Measurements from ENCODE around the gene ARSD. TPM values are rescaled to one million over a fixed set of nuclear protein-coding genes. Genes with fewer than 3 reads are reported as not detected.
"Not testable (repeated sequence)": the region's sequence is repeated elsewhere in the genome, so short reads cannot be mapped to it uniquely, and the experiment has no call there.

Gene ARSD
- polyA plus RNA-seq, 3 donors, result 19.2 to 28.6 (median 19.7) TPM

GRCh38 chrX:2901367-2902036 is 27.6 kb downstream of the ARSD start:
- Histone ChIP-seq H3K79me2 (ENCODE audit: insufficient read depth, low read length) (no peaks in the 10 kb centered on the region), H4K20me1 (ENCODE audit: insufficient read depth, low read length) (no peaks in the 10 kb centered on the region), H3K4me1 (ENCODE audit: control insufficient read depth in 1 of 2, insufficient read depth in 2 of 2, low read length in 2 of 2) (peaks cover 30 to 42% of the 10 kb centered on the region in 2 donors), H2AFZ (ENCODE audit: insufficient read depth, low read depth, low read length, poor library complexity, severe bottlenecking) (no peak overlapping the region), H3K9ac (ENCODE audit: insufficient read depth, low read length, poor library complexity, severe bottlenecking) (no peak overlapping the region), H3K27ac (ENCODE audit: low read depth in 1 of 2, low read length in 2 of 2) (peak overlapping the region in 1 of 2 donors; percentile 4), H3K9me3 (replicated peaks in 1 of 2; ENCODE audit: control insufficient read depth in 1 of 2, insufficient read depth in 1 of 2, low read length in 2 of 2) (peaks cover 14 to 18% of the 10 kb centered on the region in 2 donors), H3K27me3 (ENCODE audit: control insufficient read depth in 2 of 2, insufficient read depth in 2 of 2, low read length in 2 of 2) (no peaks in the 10 kb centered on the region), H3K36me3 (replicated peaks in 1 of 2; ENCODE audit: control insufficient read depth in 1 of 2, insufficient read depth in 2 of 2, low read length in 2 of 2) (no peaks in the 10 kb centered on the region), H3K4me2 (replicated peaks; ENCODE audit: extremely low read depth, low read length, poor library complexity, severe bottlenecking) (no peak overlapping the region), H3K4me3 (replicated peaks in 1 of 3; ENCODE audit: low read depth in 2 of 3, low read length in 3 of 3) (no peak overlapping the region)
- H3K4me3 Mint-ChIP-seq, result no peak overlapping the region
- intact Hi-C loops (cut with micrococcal nuclease), result no loop called here
- peaks cover 6 to 23% (median 19%) of the 10 kb centered on the region in 7 donors for H3K9me3 Mint-ChIP-seq
- peak; percentile 23 to 47 (median 23) for DNase-seq
- H3K36me3 Mint-ChIP-seq, result peaks cover 0 to 7% of the 10 kb centered on the region in 2 donors
- no peak for TF ChIP-seq CTCF (IDR thresholded peaks at IDR 0.05)
- 100% methylated on average over 1 of the region's 9 CpGs for WGBS (ENCODE audit: insufficient coverage)
- peaks cover 0 to 8% (median 2%) of the 10 kb centered on the region in 3 donors for H3K27me3 Mint-ChIP-seq (ENCODE audit: low read depth in 3 of 3)
- peaks cover 35% of the 10 kb centered on the region for H3K4me1 Mint-ChIP-seq
- peak overlapping the region; percentile 38 to 73 (median 66) for H3K27ac Mint-ChIP-seq

- Mint-ChIP-seq H3K9me3 (peaks cover 3 to 13% (median 10%) of the 10 kb centered on the region in 7 donors), H3K4me1 (peaks cover 44% of the 10 kb centered on the region), H3K27ac (peak overlapping the region in 1 of 7 donors; percentile 80), H3K27me3 (ENCODE audit: low read depth in 3 of 3) (peaks cover 0 to 9% (median 2%) of the 10 kb centered on the region in 3 donors), H3K36me3 (no peaks in the 10 kb centered on the region), H3K4me3 (no peak overlapping the region)
- Histone ChIP-seq H3K27ac (ENCODE audit: low read depth in 1 of 2, low read length in 2 of 2) (no peak overlapping the region), H3K9ac (ENCODE audit: insufficient read depth, low read length, poor library complexity, severe bottlenecking) (no peak overlapping the region), H3K79me2 (ENCODE audit: insufficient read depth, low read length) (no peaks in the 10 kb centered on the region), H3K4me1 (ENCODE audit: control insufficient read depth in 1 of 2, insufficient read depth in 2 of 2, low read length in 2 of 2) (peaks cover 45 to 62% of the 10 kb centered on the region in 2 donors), H3K4me3 (replicated peaks in 1 of 3; ENCODE audit: low read depth in 2 of 3, low read length in 3 of 3) (no peak overlapping the region), H3K27me3 (ENCODE audit: control insufficient read depth in 2 of 2, insufficient read depth in 2 of 2, low read length in 2 of 2) (no peaks in the 10 kb centered on the region), H3K4me2 (replicated peaks; ENCODE audit: extremely low read depth, low read length, poor library complexity, severe bottlenecking) (no peak overlapping the region), H3K9me3 (replicated peaks in 1 of 2; ENCODE audit: control insufficient read depth in 1 of 2, insufficient read depth in 1 of 2, low read length in 2 of 2) (peaks cover 7 to 11% of the 10 kb centered on the region in 2 donors), H2AFZ (ENCODE audit: insufficient read depth, low read depth, low read length, poor library complexity, severe bottlenecking) (peak overlapping the region; percentile 72), H3K36me3 (replicated peaks in 1 of 2; ENCODE audit: control insufficient read depth in 1 of 2, insufficient read depth in 2 of 2, low read length in 2 of 2) (no peaks in the 10 kb centered on the region), H4K20me1 (ENCODE audit: insufficient read depth, low read length) (no peaks in the 10 kb centered on the region)
- intact Hi-C loops (cut with micrococcal nuclease), result no loop called here
- 80% methylated on average over 1 of the region's 13 CpGs for WGBS (ENCODE audit: insufficient coverage)
- no peak for TF ChIP-seq CTCF (IDR thresholded peaks at IDR 0.05)
- no peak for DNase-seq
These were observed 30.2 kb downstream of the ARSD start for GRCh38 chrX:2898846-2899512.

- peak overlapping the region; percentile 72 for H2AFZ ChIP-seq (ENCODE audit: insufficient read depth, low read depth, low read length, poor library complexity, severe bottlenecking)
- H3K79me2 ChIP-seq (ENCODE audit: insufficient read depth, low read length); H3K36me3 ChIP-seq (replicated peaks in 1 of 2; ENCODE audit: control insufficient read depth in 1 of 2, insufficient read depth in 2 of 2, low read length in 2 of 2); H3K27me3 ChIP-seq (ENCODE audit: control insufficient read depth in 2 of 2, insufficient read depth in 2 of 2, low read length in 2 of 2); intact Hi-C loops (cut with micrococcal nuclease); H3K9me3 Mint-ChIP-seq; H4K20me1 ChIP-seq (ENCODE audit: insufficient read depth, low read length); H3K9me3 ChIP-seq (replicated peaks in 1 of 2; ENCODE audit: control insufficient read depth in 1 of 2, insufficient read depth in 1 of 2, low read length in 2 of 2); H3K36me3 Mint-ChIP-seq; H3K27me3 Mint-ChIP-seq (ENCODE audit: low read depth in 3 of 3): not testable (repeated sequence)
- peaks cover 50% of the 10 kb centered on the region for H3K4me1 Mint-ChIP-seq
- H3K4me2 ChIP-seq (replicated peaks; ENCODE audit: extremely low read depth, low read length, poor library complexity, severe bottlenecking), result peak overlapping the region; percentile 62
- peaks cover 45 to 65% of the 10 kb centered on the region in 2 donors for H3K4me1 ChIP-seq (ENCODE audit: control insufficient read depth in 1 of 2, insufficient read depth in 2 of 2, low read length in 2 of 2)
- peak; percentile 16 to 25 (median 22) for DNase-seq
- peak overlapping the region; percentile 46 to 85 (median 66) for H3K27ac Mint-ChIP-seq
- H3K4me3 Mint-ChIP-seq, result peak overlapping the region; percentile 55 to 68
- H3K4me3 ChIP-seq (replicated peaks in 1 of 3; ENCODE audit: low read depth in 2 of 3, low read length in 3 of 3), result peak overlapping the region in 1 of 3 experiments; percentile 67
- 0% methylated on average over 4 of the region's 22 CpGs for WGBS (ENCODE audit: insufficient coverage)
- peak overlapping the region; percentile 15 for H3K9ac ChIP-seq (ENCODE audit: insufficient read depth, low read length, poor library complexity, severe bottlenecking)
- peak overlapping the region in 1 of 2 donors; percentile 36 for H3K27ac ChIP-seq (ENCODE audit: low read depth in 1 of 2, low read length in 2 of 2)
These were observed 31.2 kb downstream of the ARSD start for GRCh38 chrX:2897690-2898623.
